Body of pancreas (tissue), 4 donors: ENCODE measurements around the gene UCP2. TPM values are rescaled to one million over a fixed set of nuclear protein-coding genes. Genes with fewer than 3 reads are reported as not detected.
"Not testable (repeated sequence)": the region's sequence is repeated elsewhere in the genome, so short reads cannot be mapped to it uniquely, and the experiment has no call there.

Experiments
- ATAC-seq: fragments of 150-250 bp; one replicate; pipeline ENCODE4 v1.9.1; 2016
- DNase-seq, 4 donors: peaks; one replicate each; pipeline ENCODE4 v3.0.0-alpha.2; 2019
- H3K27ac ChIP-seq, 4 donors: fragments of 200-600 bp; sonication (generic); 1 replicate in 3 of 4; 2 replicates in 1 of 4; pipeline versions ENCODE4 v1.5.1 to v1.6.1; 2016 to 2019; ENCODE audit warnings: mild to moderate bottlenecking in 1 of 4, mixed read lengths in 1 of 4, moderate library complexity in 1 of 4
- H3K27me3 ChIP-seq, 2 donors: fragments of 200-600 bp; sonication (generic); one replicate each; pipeline ENCODE4 v1.6.0; 2016; ENCODE audit warnings: mild to moderate bottlenecking in 1 of 2
- H3K36me3 ChIP-seq, 2 donors: fragments of 200-600 bp; sonication (generic); replicated peaks in 1 of 2; 2 replicates each; pipeline ENCODE4 v1.5.1; 2016; ENCODE audit warnings: low read depth in 2 of 2; ENCODE audit not compliant: insufficient read depth in 1 of 2
- H3K4me1 ChIP-seq: fragments of 200-600 bp; sonication (generic); one replicate; pipeline ENCODE4 v1.6.0; 2016
- H3K4me3 ChIP-seq, 2 donors: fragments of 200-600 bp; sonication (generic); 1 replicate in 1 of 2; 2 replicates in 1 of 2; pipeline ENCODE4 v1.5.1; 2016 to 2019
- H3K9me3 ChIP-seq, 3 donors: fragments of 200-600 bp; sonication (generic); 1 replicate in 2 of 3; 2 replicates in 1 of 3; pipeline ENCODE4 v1.5.1; 2016
- CTCF ChIP-seq, 7 experiments: fragments of 450-650 bp in 4 of 7; fragments of 200-600 bp in 3 of 7; sonication (generic) in 3 of 7; IDR thresholded peaks; one replicate each; pipeline ENCODE4 v1.5.1; 2016 to 2019; ENCODE audit warnings: antibody characterized with exemption in 7 of 7
- POLR2A ChIP-seq, 3 donors: fragments of 450-650 bp; IDR thresholded peaks; one replicate each; pipeline ENCODE4 v1.6.1; 2016; ENCODE audit warnings: antibody characterized with exemption in 3 of 3, mild to moderate bottlenecking in 2 of 3
- WGBS, 2 donors: methylation state at CpG; one replicate each; pipeline ENCODE4 v1.1.5; 2017; 5-methylcytosine and 5-hydroxymethylcytosine counted together
- intact Hi-C: fragments of 100-400 bp; cut with DNase I; formaldehyde crosslinking; loops from one replicate; pipeline ENCODE4 v1.15.1; 2023
- total RNA-seq, 2 donors: library from RNA; depleted of rRNA; stranded (reverse); fragments of >200 nt; gene quantifications; one replicate each; pipeline ENCODE4 v1.1.0, GENCODE V29; 2016

Gene UCP2
- total RNA-seq, 2 donors from 2014 or later: 10.9 to 17.1 TPM

- DNase-seq: no peak
- intact Hi-C loops: no loop called here
- Histone ChIP-seq H3K36me3 (no peaks in the 10 kb centered on the region), H3K4me1 (no peaks in the 10 kb centered on the region), H3K9me3 (no peaks in the 10 kb centered on the region), H3K27me3 (no peaks in the 10 kb centered on the region), H3K4me3 (no peak overlapping the region), H3K27ac (no peak overlapping the region)
- TF ChIP-seq CTCF (IDR thresholded peaks at IDR 0.05) (no peak), POLR2A (IDR thresholded peaks at IDR 0.05) (no peak)
- no peak for ATAC-seq
- WGBS, 2 donors: 93 to 95% methylated on average over 9 of the region's 9 CpGs
These were observed 41.7 kb downstream of the UCP2 start for GRCh38 chr11:73940801-73941570.

GRCh38 chr11:73939096-73939495 is 43.5 kb downstream of the UCP2 start:
- Histone ChIP-seq H3K9me3 (no peaks in the 10 kb centered on the region), H3K4me3 (no peak overlapping the region), H3K36me3 (no peaks in the 10 kb centered on the region), H3K27me3 (no peaks in the 10 kb centered on the region), H3K4me1 (no peaks in the 10 kb centered on the region), H3K27ac (no peak overlapping the region)
- DNase-seq (no peak), ATAC-seq (no peak)
- TF ChIP-seq POLR2A (IDR thresholded peaks at IDR 0.05) (no peak), CTCF (IDR thresholded peaks at IDR 0.05) (no peak)
- WGBS, 2 donors: 74 to 81% methylated on average over 4 of the region's 4 CpGs
- intact Hi-C loops: no loop called here

GRCh38 chr11:73936047-73936446 is 46.6 kb downstream of the UCP2 start:
- H3K36me3 ChIP-seq, intact Hi-C loops, H3K27me3 ChIP-seq, H3K4me3 ChIP-seq, H3K9me3 ChIP-seq, DNase-seq, H3K27ac ChIP-seq, H3K4me1 ChIP-seq, ATAC-seq: not testable (repeated sequence)
- WGBS, 2 donors: 100% methylated on average over 1 to 2 of the region's 25 CpGs

GRCh38 chr11:73932781-73933180 is 49.9 kb downstream of the UCP2 start:
- no peak overlapping the region for H3K4me3 ChIP-seq
- no peaks in the 10 kb centered on the region for H3K9me3 ChIP-seq
- no peaks in the 10 kb centered on the region for H3K4me1 ChIP-seq
- intact Hi-C loops: no loop called here
- DNase-seq: no peak
- H3K27ac ChIP-seq: no peak overlapping the region
- TF ChIP-seq POLR2A (IDR thresholded peaks at IDR 0.05): no peak
- TF ChIP-seq CTCF (IDR thresholded peaks at IDR 0.05): no peak
- ATAC-seq: no peak
- H3K36me3 ChIP-seq: peaks cover 12 to 13% of the 10 kb centered on the region in 2 donors
- 82 to 90% methylated on average over 7 of the region's 7 CpGs for WGBS, 2 donors
- no peaks in the 10 kb centered on the region for H3K27me3 ChIP-seq

GRCh38 chr11:73931951-73932350 is 50.7 kb downstream of the UCP2 start:
- DNase-seq (no peak), ATAC-seq (no peak)
- Histone ChIP-seq H3K27me3 (no peaks in the 10 kb centered on the region), H3K4me3 (no peak overlapping the region), H3K27ac (no peak overlapping the region), H3K9me3 (no peaks in the 10 kb centered on the region), H3K36me3 (peaks cover 13 to 20% of the 10 kb centered on the region in 2 donors), H3K4me1 (no peaks in the 10 kb centered on the region)
- TF ChIP-seq POLR2A (IDR thresholded peaks at IDR 0.05): no peak
- TF ChIP-seq CTCF (IDR thresholded peaks at IDR 0.05): no peak
- 91 to 92% methylated on average over 6 of the region's 6 CpGs for WGBS, 2 donors
- intact Hi-C loops: no loop called here
